WTC11 (cell line): ENCODE measurements around the gene SPRTN.

Experiments
- CREB1 ChIP-seq: sonication (generic); formaldehyde crosslinking; IDR thresholded peaks from 2 replicates; pipeline ENCODE4 v1.8.0; 2023; ENCODE audit warnings: mild to moderate bottlenecking, missing genetic modification reagents
- CTCF ChIP-seq: fragments of 200-600 bp; IDR thresholded peaks from 2 replicates; pipeline ENCODE4 v1.8.0; 2022; ENCODE audit warnings: antibody characterized with exemption
- ELF4 ChIP-seq: sonication (generic); formaldehyde crosslinking; IDR thresholded peaks from 2 replicates; pipeline ENCODE4 v1.8.1; 2022; ENCODE audit warnings: low read depth, mild to moderate bottlenecking, moderate library complexity, missing genetic modification reagents
- NR2C2 ChIP-seq: sonication (generic); formaldehyde crosslinking; IDR thresholded peaks from 2 replicates; pipeline ENCODE4 v1.8.0; 2022; ENCODE audit warnings: mild to moderate bottlenecking, missing genetic modification reagents
- NR3C1 ChIP-seq: sonication (generic); formaldehyde crosslinking; conservative IDR thresholded peaks from 2 replicates; pipeline ENCODE4 v1.8.1; 2023; ENCODE audit warnings: low read depth, mild to moderate bottlenecking, missing genetic modification reagents
- TCF7 ChIP-seq: sonication (generic); formaldehyde crosslinking; IDR thresholded peaks from 2 replicates; pipeline ENCODE4 v1.8.0; 2022; ENCODE audit warnings: mild to moderate bottlenecking, low read depth, missing genetic modification reagents, moderate library complexity
- USF1 ChIP-seq: sonication (generic); formaldehyde crosslinking; IDR thresholded peaks from 2 replicates; pipeline ENCODE4 v1.8.0; 2022; ENCODE audit warnings: mild to moderate bottlenecking, missing genetic modification reagents
- TF ChIP-seq, protein P1 (sequence below): sonication (generic); formaldehyde crosslinking; IDR thresholded peaks from 2 replicates; pipeline ENCODE4 v1.8.0; 2022; ENCODE audit warnings: mild to moderate bottlenecking, missing genetic modification reagents

GRCh38 chr1:231372501-231372900 lies 34.4 kb downstream of the SPRTN start:
- TF ChIP-seq, protein P1, sequence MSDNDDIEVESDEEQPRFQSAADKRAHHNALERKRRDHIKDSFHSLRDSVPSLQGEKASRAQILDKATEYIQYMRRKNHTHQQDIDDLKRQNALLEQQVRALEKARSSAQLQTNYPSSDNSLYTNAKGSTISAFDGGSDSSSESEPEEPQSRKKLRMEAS (CRISPR knock-in tag): no peak
- TF ChIP-seq NR2C2 (CRISPR knock-in tag): no peak
- no peak for TF ChIP-seq CREB1 (CRISPR knock-in tag)
- no peak for TF ChIP-seq NR3C1 (CRISPR knock-in tag)
- no peak for TF ChIP-seq ELF4 (CRISPR knock-in tag)
- TF ChIP-seq CTCF: no peak
- no peak for TF ChIP-seq USF1 (CRISPR knock-in tag)
- TF ChIP-seq TCF7 (CRISPR knock-in tag): no peak
